RWPE1 (cell line): ENCODE measurements around the gene OTP.

Source experiments
- CTCF ChIA-PET: fragments of 350-600 bp; sonication (Branson Sonifier 250); formaldehyde crosslinking; extraction: SDS; loops from one replicate; lab custom pipeline; 2021; lab: Yijun Ruan, JAX
- POLR2A ChIA-PET: fragments of 400-600 bp; formaldehyde crosslinking; extraction: SDS; loops from one replicate; lab custom pipeline; 2020; ENCODE audit warnings: antibody characterized with exemption; ENCODE audit not compliant: low non-redundant PET; lab: Yijun Ruan, JAX
- DNase-seq: peaks from one replicate; pipeline ENCODE4 v3.0.0; 2012; ENCODE audit warnings: low spot score
- H3K27ac ChIP-seq: fragments of 450-650 bp; 2 replicates; pipeline ENCODE4 v1.5.1; 2017
- TF ChIP-seq, protein P1 (sequence below): fragments of 450-650 bp; conservative IDR thresholded peaks from 2 replicates; pipeline ENCODE4 v1.5.1; 2017; ENCODE audit warnings: low read depth, mild to moderate bottlenecking

Gene OTP

DNA sequence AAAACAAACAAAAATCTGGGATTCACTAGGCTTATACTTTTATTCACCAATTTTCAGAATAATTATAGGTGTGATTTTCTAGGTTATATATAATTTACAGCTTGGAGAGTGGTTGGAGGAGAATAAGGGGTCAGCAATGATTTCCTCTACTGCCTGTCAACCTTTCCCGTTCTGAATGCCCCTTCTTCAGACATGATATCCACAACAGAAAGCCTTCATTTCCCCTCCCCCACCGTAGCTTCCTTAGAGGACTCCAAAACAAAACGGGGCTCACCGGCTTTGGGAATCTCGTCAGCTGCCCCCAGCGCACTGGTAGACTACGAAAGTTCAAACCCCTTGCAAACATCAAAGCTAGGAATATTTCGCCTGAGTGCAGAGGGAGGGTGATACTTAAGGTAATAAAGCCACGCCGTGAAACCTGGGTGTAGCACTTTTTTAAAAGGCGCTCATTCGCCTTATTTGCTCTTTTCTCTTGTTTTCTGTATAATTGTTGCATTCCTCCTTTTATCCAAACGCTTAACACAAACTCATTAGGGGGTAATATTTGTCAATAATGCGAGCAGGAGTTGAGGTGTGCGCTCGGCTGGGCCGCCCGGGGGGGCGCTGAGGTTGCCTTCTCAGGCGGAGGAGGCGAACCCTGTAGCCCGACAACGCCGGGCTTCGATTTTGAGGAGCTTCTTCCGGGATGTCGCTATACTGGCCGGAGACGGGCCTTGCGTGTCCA lies 2.4 kb downstream of the OTP start:
- TF ChIP-seq, protein P1, sequence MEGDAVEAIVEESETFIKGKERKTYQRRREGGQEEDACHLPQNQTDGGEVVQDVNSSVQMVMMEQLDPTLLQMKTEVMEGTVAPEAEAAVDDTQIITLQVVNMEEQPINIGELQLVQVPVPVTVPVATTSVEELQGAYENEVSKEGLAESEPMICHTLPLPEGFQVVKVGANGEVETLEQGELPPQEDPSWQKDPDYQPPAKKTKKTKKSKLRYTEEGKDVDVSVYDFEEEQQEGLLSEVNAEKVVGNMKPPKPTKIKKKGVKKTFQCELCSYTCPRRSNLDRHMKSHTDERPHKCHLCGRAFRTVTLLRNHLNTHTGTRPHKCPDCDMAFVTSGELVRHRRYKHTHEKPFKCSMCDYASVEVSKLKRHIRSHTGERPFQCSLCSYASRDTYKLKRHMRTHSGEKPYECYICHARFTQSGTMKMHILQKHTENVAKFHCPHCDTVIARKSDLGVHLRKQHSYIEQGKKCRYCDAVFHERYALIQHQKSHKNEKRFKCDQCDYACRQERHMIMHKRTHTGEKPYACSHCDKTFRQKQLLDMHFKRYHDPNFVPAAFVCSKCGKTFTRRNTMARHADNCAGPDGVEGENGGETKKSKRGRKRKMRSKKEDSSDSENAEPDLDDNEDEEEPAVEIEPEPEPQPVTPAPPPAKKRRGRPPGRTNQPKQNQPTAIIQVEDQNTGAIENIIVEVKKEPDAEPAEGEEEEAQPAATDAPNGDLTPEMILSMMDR, result no peak
- no peak for DNase-seq
- ChIA-PET CTCF (no interaction called here), POLR2A (interaction anchor here (0.6 kb wide), 1 partner anchor 47 kb away, joined by 3 read pairs; no protein-coding TSS in a partner anchor)
- H3K27ac ChIP-seq, result no peak overlapping the region

DNA sequence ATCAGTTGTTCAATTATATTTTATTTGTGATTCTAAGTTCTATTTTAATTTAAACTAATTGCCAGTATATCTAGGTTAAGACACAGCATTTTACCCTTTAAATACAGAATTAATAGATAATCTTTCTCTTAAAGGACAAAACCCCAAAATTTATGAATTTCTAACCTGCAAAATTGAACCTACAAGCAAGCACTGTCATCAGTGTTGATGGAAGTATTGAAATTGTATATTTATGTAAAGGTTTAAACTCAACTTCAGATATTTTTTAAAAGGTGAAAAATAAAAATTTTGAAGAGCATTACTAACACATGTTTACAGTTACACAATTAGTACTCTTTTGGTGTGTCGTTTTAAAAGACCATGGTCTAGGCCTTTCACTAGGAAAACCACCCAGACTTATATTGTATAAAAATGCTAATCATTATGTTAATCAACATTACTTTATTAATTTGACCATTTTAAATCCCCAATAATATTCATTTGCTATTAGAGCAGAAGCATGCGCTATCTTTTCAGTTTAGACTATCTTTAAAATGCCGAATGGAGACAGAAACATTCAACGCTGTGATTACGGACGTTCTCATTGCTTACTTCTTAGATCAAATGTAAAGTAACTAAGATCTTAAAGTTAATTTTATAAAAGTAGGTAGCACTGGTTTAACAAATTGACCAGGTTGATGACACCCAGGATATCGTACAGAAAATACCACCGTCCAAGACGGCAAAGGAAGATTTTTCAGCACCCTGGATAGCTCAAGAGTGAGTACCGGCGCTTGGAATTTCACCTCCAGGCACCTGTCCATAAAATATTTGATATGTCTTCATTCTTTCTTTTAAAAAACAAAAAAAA lies 3.2 kb downstream of the OTP start:
- CTCF ChIA-PET, result no interaction called here
- peak; percentile 43 for DNase-seq
- POLR2A ChIA-PET, result no interaction called here
- TF ChIP-seq, protein P1, result no peak
- no peak overlapping the region for H3K27ac ChIP-seq

DNA sequence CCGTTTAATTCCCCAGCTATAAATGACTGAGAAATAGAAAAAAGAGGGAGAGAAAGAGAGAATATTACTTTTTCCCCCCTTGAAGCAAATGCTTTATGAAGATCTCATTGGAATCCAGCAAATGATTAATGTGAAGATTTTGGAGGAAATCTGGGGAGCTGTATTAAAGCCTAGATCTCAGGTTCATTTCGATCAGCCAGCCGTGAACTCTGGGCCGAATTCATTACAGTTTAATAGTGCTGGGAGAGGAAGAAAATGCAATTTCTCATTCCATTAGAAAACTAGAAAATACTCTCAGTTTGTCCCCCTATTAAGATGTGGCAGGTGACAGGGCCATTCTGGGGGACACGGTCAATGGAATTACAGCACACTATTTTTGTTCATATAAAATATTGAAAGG lies 4.8 kb downstream of the OTP start:
- TF ChIP-seq, protein P1, result no peak
- no peak for DNase-seq
- no peak overlapping the region for H3K27ac ChIP-seq
- ChIA-PET POLR2A (no interaction called here), CTCF (interaction anchor here (0.7 kb wide), 1 partner anchor 8 kb away, joined by 4 read pairs; no protein-coding TSS in a partner anchor)

DNA sequence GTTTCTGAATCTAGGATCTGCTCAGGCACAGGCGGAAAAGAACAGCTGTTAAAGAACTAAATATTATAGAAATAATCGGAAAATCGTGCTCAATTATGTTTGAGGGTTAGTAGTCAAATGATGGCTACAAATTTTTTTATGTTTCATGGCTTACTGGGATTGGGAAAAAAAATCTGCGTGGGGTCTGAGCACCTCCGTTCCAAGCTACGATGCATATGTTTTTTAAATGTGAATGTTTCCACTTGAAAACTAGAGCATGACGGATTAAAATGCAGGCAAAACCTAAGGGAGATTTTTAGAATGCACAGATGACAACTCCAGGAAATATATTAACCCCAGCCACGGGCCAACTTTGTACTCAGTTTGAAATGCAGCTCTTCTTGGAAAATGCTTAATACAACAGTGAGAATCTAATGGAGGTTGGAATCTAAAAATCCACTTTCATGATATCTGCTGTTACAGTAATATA lies 5.3 kb downstream of the OTP start:
- no peak for DNase-seq
- CTCF ChIA-PET, result interaction anchor here (0.7 kb wide), 2 partner anchors 8 to 482 kb away, joined by 3 to 4 read pairs; no protein-coding TSS in a partner anchor
- POLR2A ChIA-PET, result no interaction called here
- H3K27ac ChIP-seq, result no peak overlapping the region
- TF ChIP-seq, protein P1, result no peak

DNA sequence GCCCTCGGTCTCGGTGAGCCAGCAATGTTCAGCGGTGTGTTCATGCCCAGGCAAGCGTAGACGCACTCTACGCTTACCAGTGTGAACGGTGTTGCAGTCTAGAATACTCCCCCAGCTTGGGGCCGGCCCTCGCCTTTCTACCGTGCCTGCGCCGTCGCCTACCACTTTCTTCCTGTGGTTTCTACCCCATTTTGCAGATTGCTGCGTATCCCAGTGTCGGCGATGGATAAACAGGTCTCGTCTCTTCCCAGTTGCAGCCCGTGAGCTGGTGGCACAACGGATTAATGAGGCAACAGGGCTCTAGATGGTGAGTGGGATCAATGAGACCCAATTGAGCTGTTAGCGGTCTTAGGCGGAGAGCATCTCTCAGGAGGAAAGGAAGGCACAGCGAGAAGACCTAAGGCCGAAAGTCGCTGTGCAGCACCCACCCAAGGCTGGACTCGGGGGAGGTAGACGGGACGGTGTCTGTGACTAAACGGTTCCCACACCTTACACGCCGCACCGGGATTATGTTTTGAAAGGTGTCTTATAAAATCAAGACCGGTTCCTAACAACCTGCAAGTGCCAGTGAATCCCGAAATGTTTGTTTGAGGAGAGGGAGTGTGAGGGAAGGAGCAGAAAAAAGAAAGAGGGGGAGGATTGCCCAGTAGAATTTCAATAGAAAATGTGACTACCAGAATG lies 5.8 kb downstream of the OTP start:
- no peak overlapping the region for H3K27ac ChIP-seq
- TF ChIP-seq, protein P1, result no peak
- CTCF ChIA-PET, result interaction anchor here (0.7 kb wide), 1 partner anchor 482 kb away, joined by 3 read pairs; no protein-coding TSS in a partner anchor
- DNase-seq, result no peak
- POLR2A ChIA-PET, result no interaction called here
